Panc1 (cell line): ENCODE data around the gene TRDMT1. TPM values are rescaled to one million over a fixed set of nuclear protein-coding genes. Genes with fewer than 3 reads are reported as not detected.
A peak's percentile ranks its signal among the peaks of the same experiment; 100 is the strongest.

ENCODE experiments used
- ATAC-seq: fragments of 200-7000 bp; cut with Tn5 transposase; 2 replicates; pipeline ENCODE4 v1.9.1; 2020; ENCODE audit warnings: mild to moderate bottlenecking, moderate library complexity
- BruUV-seq: library from RNA; stranded (reverse); fragments of 400-500 nt; replicated peaks from 2 replicates; lab custom pipeline; 2021; lab: Mats Ljungman, UMichigan
- CTCF ChIA-PET: fragments of 300-600 bp; sonication (Branson Sonifier 250); formaldehyde crosslinking; loops from one replicate; lab custom pipeline; 2022; ENCODE audit warnings: antibody characterized with exemption; lab: Charles Lee
- POLR2A ChIA-PET: fragments of 300-600 bp; sonication (Branson Sonifier 250); formaldehyde crosslinking; loops from one replicate; lab custom pipeline; 2022; ENCODE audit warnings: antibody characterized with exemption; lab: Charles Lee
- DNase-seq: peaks from one replicate; pipeline ENCODE4 v3.0.0-alpha.2; 2010; ENCODE audit warnings: low read depth, low spot score
- H3K27ac ChIP-seq: 2 replicates; pipeline ENCODE4 v1.5.1; 2011; ENCODE audit warnings: mild to moderate bottlenecking, low read length, inconsistent platforms
- H3K27me3 ChIP-seq: fragments of 200-500 bp; sonication (Bioruptor generic); 2 replicates; pipeline ENCODE4 v1.6.0; 2014; ENCODE audit warnings: low read length, inconsistent platforms; ENCODE audit not compliant: control insufficient read depth, insufficient read depth
- H3K36me3 ChIP-seq: fragments of 200-500 bp; sonication (Bioruptor generic); 2 replicates; pipeline ENCODE4 v1.5.1; 2014; ENCODE audit warnings: inconsistent platforms, mild to moderate bottlenecking, low read length, moderate library complexity; ENCODE audit not compliant: control insufficient read depth, insufficient read depth
- H3K4me1 ChIP-seq: 2 replicates; pipeline ENCODE4 v1.5.1; 2011; ENCODE audit warnings: inconsistent platforms, mild to moderate bottlenecking, low read length, moderate library complexity; ENCODE audit not compliant: control insufficient read depth, insufficient read depth
- H3K4me3 ChIP-seq, 2 experiments: 2 replicates each; pipeline ENCODE4 v1.5.1; 2011 to 2012; ENCODE audit warnings: low read depth in 2 of 2, low read length in 2 of 2, mild to moderate bottlenecking in 2 of 2, inconsistent platforms in 1 of 2, moderate library complexity in 1 of 2
- H3K9me3 ChIP-seq: fragments of 200-500 bp; sonication (Bioruptor generic); 2 replicates; pipeline ENCODE4 v1.5.1; 2014; ENCODE audit warnings: low read depth, mild to moderate bottlenecking, inconsistent platforms, low read length, moderate library complexity; ENCODE audit not compliant: control insufficient read depth, insufficient read depth
- POLR2AphosphoS5 ChIP-seq: IDR thresholded peaks from 2 replicates; pipeline ENCODE4 v1.6.1; 2012; ENCODE audit warnings: mild to moderate bottlenecking, low read depth, low read length, moderate library complexity
- SIN3A ChIP-seq: IDR thresholded peaks from 2 replicates; pipeline ENCODE4 v1.6.1; 2012; ENCODE audit warnings: low read depth, mild to moderate bottlenecking, low read length, moderate library complexity, borderline replicate concordance; ENCODE audit not compliant: insufficient read depth
- TCF7L2 ChIP-seq: IDR thresholded peaks from 2 replicates; pipeline ENCODE4 v1.6.1; 2011; ENCODE audit warnings: mild to moderate bottlenecking, low read depth, low read length, inconsistent platforms
- in situ Hi-C: cut with HindIII; loops from 2 replicates; pipeline ENCODE4 v1.10.0; 2016; ENCODE audit warnings: low sequenced_read_pairs, low pct_unique_long_range_greater_than_20kb
- intact Hi-C: fragments of 100-400 bp; cut with micrococcal nuclease; formaldehyde crosslinking; loops from one replicate; pipeline ENCODE4 v1.10.0; 2022; ENCODE audit not compliant: unreplicated experiment
- total RNA-seq: library from RNA; stranded (reverse); gene quantifications from one replicate; pipeline ENCODE4 v1.2.1, GENCODE V29; 2021; ENCODE audit not compliant: unreplicated experiment
- TF ChIP-seq, protein P1 (sequence below): fragments of 450-650 bp; IDR thresholded peaks from 2 replicates; pipeline ENCODE4 v1.5.1; 2017; ENCODE audit warnings: mild to moderate bottlenecking
- TF ChIP-seq, protein P2 (sequence below), 2 experiments: IDR thresholded peaks; 2 replicates each; pipeline ENCODE4 v1.6.1; 2011 to 2012; ENCODE audit warnings: low read depth in 2 of 2, control low read depth in 1 of 2, low read length in 1 of 2, mild to moderate bottlenecking in 1 of 2, moderate library complexity in 1 of 2; ENCODE audit not compliant: insufficient read depth in 1 of 2

TRDMT1 gene
- total RNA-seq, 1 experiment from 2014 or later: 7.6 TPM

DNA sequence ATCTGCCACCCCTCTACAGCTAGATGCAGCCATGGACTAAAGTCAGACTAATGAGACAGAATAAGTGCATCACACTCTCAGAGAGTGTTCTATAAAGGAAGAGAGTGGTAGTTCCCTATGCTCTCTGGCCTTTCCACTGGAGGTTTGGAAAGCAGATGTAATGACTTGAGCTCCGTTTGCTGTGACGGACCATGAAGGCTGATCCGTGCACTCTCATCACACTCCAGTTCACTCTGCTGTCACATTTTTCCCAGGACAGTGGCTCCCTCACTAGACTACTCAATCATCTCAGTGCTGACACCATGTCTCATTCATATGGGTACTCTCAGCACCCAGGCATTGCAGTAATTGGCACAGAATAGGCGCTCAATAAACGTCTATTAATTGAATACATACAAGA is 20.4 kb downstream of the TRDMT1 start:
- Histone ChIP-seq H3K36me3 (no peaks in the 10 kb centered on the region), H3K27me3 (no peaks in the 10 kb centered on the region), H3K9me3 (no peaks in the 10 kb centered on the region), H3K27ac (peak overlapping the region; percentile 80), H3K4me3 (no peak overlapping the region), H3K4me1 (peaks cover 23% of the 10 kb centered on the region)
- no TSS peak for BruUV-seq
- ChIA-PET POLR2A (interaction anchor here (0.7 kb wide), 1 partner anchor 32 kb away, joined by 3 read pairs; no protein-coding TSS in a partner anchor), CTCF (no interaction called here)
- in situ Hi-C loops (no loop called here), intact Hi-C loops (no loop called here)
- DNase-seq: no peak
- ATAC-seq: peak; percentile 56
- TF ChIP-seq, protein P1, sequence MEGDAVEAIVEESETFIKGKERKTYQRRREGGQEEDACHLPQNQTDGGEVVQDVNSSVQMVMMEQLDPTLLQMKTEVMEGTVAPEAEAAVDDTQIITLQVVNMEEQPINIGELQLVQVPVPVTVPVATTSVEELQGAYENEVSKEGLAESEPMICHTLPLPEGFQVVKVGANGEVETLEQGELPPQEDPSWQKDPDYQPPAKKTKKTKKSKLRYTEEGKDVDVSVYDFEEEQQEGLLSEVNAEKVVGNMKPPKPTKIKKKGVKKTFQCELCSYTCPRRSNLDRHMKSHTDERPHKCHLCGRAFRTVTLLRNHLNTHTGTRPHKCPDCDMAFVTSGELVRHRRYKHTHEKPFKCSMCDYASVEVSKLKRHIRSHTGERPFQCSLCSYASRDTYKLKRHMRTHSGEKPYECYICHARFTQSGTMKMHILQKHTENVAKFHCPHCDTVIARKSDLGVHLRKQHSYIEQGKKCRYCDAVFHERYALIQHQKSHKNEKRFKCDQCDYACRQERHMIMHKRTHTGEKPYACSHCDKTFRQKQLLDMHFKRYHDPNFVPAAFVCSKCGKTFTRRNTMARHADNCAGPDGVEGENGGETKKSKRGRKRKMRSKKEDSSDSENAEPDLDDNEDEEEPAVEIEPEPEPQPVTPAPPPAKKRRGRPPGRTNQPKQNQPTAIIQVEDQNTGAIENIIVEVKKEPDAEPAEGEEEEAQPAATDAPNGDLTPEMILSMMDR: no peak
- TF ChIP-seq, protein P2, sequence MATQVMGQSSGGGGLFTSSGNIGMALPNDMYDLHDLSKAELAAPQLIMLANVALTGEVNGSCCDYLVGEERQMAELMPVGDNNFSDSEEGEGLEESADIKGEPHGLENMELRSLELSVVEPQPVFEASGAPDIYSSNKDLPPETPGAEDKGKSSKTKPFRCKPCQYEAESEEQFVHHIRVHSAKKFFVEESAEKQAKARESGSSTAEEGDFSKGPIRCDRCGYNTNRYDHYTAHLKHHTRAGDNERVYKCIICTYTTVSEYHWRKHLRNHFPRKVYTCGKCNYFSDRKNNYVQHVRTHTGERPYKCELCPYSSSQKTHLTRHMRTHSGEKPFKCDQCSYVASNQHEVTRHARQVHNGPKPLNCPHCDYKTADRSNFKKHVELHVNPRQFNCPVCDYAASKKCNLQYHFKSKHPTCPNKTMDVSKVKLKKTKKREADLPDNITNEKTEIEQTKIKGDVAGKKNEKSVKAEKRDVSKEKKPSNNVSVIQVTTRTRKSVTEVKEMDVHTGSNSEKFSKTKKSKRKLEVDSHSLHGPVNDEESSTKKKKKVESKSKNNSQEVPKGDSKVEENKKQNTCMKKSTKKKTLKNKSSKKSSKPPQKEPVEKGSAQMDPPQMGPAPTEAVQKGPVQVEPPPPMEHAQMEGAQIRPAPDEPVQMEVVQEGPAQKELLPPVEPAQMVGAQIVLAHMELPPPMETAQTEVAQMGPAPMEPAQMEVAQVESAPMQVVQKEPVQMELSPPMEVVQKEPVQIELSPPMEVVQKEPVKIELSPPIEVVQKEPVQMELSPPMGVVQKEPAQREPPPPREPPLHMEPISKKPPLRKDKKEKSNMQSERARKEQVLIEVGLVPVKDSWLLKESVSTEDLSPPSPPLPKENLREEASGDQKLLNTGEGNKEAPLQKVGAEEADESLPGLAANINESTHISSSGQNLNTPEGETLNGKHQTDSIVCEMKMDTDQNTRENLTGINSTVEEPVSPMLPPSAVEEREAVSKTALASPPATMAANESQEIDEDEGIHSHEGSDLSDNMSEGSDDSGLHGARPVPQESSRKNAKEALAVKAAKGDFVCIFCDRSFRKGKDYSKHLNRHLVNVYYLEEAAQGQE (IDR thresholded peaks at IDR 0.05; ENCODE audit: insufficient read depth in 1 of 2, low read depth in 2 of 2, low read length in 1 of 2): no peak
- TF ChIP-seq TCF7L2: no peak

DNA sequence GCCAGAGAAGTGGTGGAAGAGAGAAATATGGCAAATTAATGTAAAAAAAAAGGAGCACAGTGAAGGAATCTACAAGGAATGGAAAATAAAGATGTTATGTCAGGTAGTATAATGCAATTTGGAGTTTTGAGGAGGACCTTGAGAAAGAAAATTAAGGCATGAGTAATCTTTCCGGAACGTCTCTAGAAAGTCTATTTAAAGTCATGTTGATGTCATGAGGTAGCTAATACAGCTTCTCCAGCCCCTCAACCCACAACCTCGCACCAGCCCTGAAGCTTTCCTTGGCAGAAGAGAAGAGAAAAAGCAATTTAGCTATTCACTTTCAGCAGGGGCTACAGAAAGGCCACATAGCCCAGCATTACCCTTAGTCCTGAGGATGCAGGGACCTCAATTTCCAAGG is 22.5 kb downstream of the TRDMT1 start:
- CTCF ChIA-PET: interaction anchor here (0.7 kb wide), 1 partner anchor 19 kb away, joined by 3 read pairs; no protein-coding TSS in a partner anchor
- H3K36me3 ChIP-seq: no peaks in the 10 kb centered on the region
- DNase-seq: no peak
- ATAC-seq: no peak
- BruUV-seq: no TSS peak
- intact Hi-C loops: loop anchor here (10.0 kb wide), 1 partner anchor 114 kb away; no protein-coding TSS in a partner anchor
- H3K4me3 ChIP-seq: no peak overlapping the region
- H3K9me3 ChIP-seq: no peaks in the 10 kb centered on the region
- POLR2A ChIA-PET: no interaction called here
- in situ Hi-C loops: no loop called here
- no peaks in the 10 kb centered on the region for H3K27me3 ChIP-seq
- TF ChIP-seq TCF7L2: no peak
- TF ChIP-seq, protein P1: no peak
- TF ChIP-seq POLR2AphosphoS5: no peak
- no peak for TF ChIP-seq SIN3A
- TF ChIP-seq, protein P2 (IDR thresholded peaks at IDR 0.05; ENCODE audit: insufficient read depth in 1 of 2, low read depth in 2 of 2, low read length in 1 of 2): no peak
- H3K4me1 ChIP-seq: peaks cover 41% of the 10 kb centered on the region
- H3K27ac ChIP-seq: peak overlapping the region; percentile 80
